H1 (cell line): ENCODE results near the gene UNC13D. TPM values are rescaled to one million over a fixed set of nuclear protein-coding genes. Genes with fewer than 3 reads are reported as not detected.

ENCODE experiments used
- CTCF ChIA-PET: fragments of 300-600 bp; sonication (Branson Sonifier 250); formaldehyde crosslinking; loops from one replicate; lab custom pipeline; 2021; ENCODE audit not compliant: partially characterized antibody; lab: Charles Lee
- POLR2A ChIA-PET: fragments of 300-600 bp; sonication (Branson Sonifier 250); formaldehyde crosslinking; loops from one replicate; lab custom pipeline; 2021; ENCODE audit warnings: inconsistent platforms; ENCODE audit not compliant: partially characterized antibody; lab: Charles Lee
- DNase-seq, 2 experiments: peaks; one replicate each; pipeline versions ENCODE4 v3.0.0 to v3.0.0-alpha.2; 2010 to 2022; ENCODE audit warnings: low spot score in 2 of 2, low read depth in 1 of 2, mixed read lengths in 1 of 2
- FAIRE-seq: peaks from 2 replicates; lab custom pipeline; 2011; peaks lifted over from hg19 to GRCh38; lab: Jason Lieb, UNC
- H2AFZ ChIP-seq: 2 replicates; pipeline ENCODE4 v1.8.1; 2012; ENCODE audit warnings: low read length, inconsistent platforms
- H2AK5ac ChIP-seq: 2 replicates; pipeline ENCODE4 v1.6.1; 2013; ENCODE audit warnings: low read depth, low read length
- H2BK120ac ChIP-seq: replicated peaks from 2 replicates; pipeline ENCODE3; 2013; ENCODE audit warnings: low read depth, low read length, inconsistent platforms
- H2BK12ac ChIP-seq: 2 replicates; pipeline ENCODE4 v1.6.1; 2013; ENCODE audit warnings: low read depth, low read length
- H2BK15ac ChIP-seq: 2 replicates; pipeline ENCODE4 v1.6.1; 2013; ENCODE audit warnings: low read length
- H2BK20ac ChIP-seq: 2 replicates; pipeline ENCODE4 v1.6.1; 2013; ENCODE audit warnings: low read length
- H2BK5ac ChIP-seq: 2 replicates; pipeline ENCODE4 v1.6.1; 2013; ENCODE audit warnings: low read depth, low read length
- H3K14ac ChIP-seq: 2 replicates; pipeline ENCODE4 v1.6.1; 2013; ENCODE audit warnings: inconsistent platforms; ENCODE audit not compliant: insufficient read length
- H3K18ac ChIP-seq: 2 replicates; pipeline ENCODE4 v1.6.1; 2013; ENCODE audit warnings: low read length; ENCODE audit errors: extremely low read depth
- H3K23ac ChIP-seq: 2 replicates; pipeline ENCODE4 v1.6.1; 2013; ENCODE audit warnings: inconsistent platforms; ENCODE audit not compliant: insufficient read length
- H3K23me2 ChIP-seq: 2 replicates; pipeline ENCODE4 v1.6.1; 2013; ENCODE audit warnings: low read depth, low read length
- H3K27ac ChIP-seq: 2 replicates; pipeline ENCODE4 v1.6.1; 2011; ENCODE audit warnings: low read depth, low read length, inconsistent platforms
- H3K27me3 ChIP-seq, 4 experiments: replicated peaks in 1 of 4; 1 replicate in 1 of 4; 2 replicates in 3 of 4; pipeline versions ENCODE4 v1.6.1 to v1.8.1; 2011 to 2013; ENCODE audit warnings: low read length in 3 of 4, mild to moderate bottlenecking in 3 of 4, inconsistent platforms in 2 of 4, mixed read lengths in 2 of 4, moderate library complexity in 1 of 4; ENCODE audit not compliant: control insufficient read depth in 3 of 4, insufficient read depth in 3 of 4; ENCODE audit errors: extremely low read depth in 1 of 4
- H3K36me3 ChIP-seq, 4 experiments: 2 replicates each; pipeline versions ENCODE4 v1.6.1 to v1.8.1; 2011 to 2013; ENCODE audit warnings: mild to moderate bottlenecking in 4 of 4, low read length in 3 of 4, moderate library complexity in 2 of 4, control low read depth in 1 of 4, inconsistent platforms in 1 of 4; ENCODE audit not compliant: insufficient read depth in 4 of 4, control insufficient read depth in 2 of 4
- H3K4ac ChIP-seq: replicated peaks from 2 replicates; pipeline ENCODE3; 2013; ENCODE audit warnings: low read length, low read depth, mixed read lengths, inconsistent platforms; ENCODE audit not compliant: insufficient read length
- H3K4me1 ChIP-seq, 4 experiments: replicated peaks in 1 of 4; 1 replicate in 1 of 4; 2 replicates in 3 of 4; pipeline versions ENCODE4 v1.6.1 to v1.8.1; 2011 to 2013; ENCODE audit warnings: low read length in 3 of 4, inconsistent platforms in 2 of 4, mixed read lengths in 1 of 4; ENCODE audit not compliant: insufficient read depth in 4 of 4, control insufficient read depth in 3 of 4
- H3K4me2 ChIP-seq, 2 experiments: 2 replicates each; pipeline versions ENCODE4 v1.6.1 to v1.8.1; 2011 to 2013; ENCODE audit warnings: low read depth in 2 of 2, low read length in 2 of 2, control low read depth in 1 of 2, inconsistent platforms in 1 of 2, mild to moderate bottlenecking in 1 of 2; ENCODE audit not compliant: insufficient read depth in 1 of 2
- H3K4me3 ChIP-seq, 4 experiments: fragments of 200-600, 300-600 bp in 1 of 4; sonication (generic), shearing (Covaris generic), sonication (Bioruptor Twin) in 1 of 4; 2 replicates each; pipeline versions ENCODE4 v1.5.1 to v1.8.1; 2011 to 2016; ENCODE audit warnings: low read length in 4 of 4, low read depth in 3 of 4, control low read depth in 2 of 4, inconsistent platforms in 2 of 4, mild to moderate bottlenecking in 2 of 4, mixed read lengths in 1 of 4, moderate library complexity in 1 of 4; ENCODE audit not compliant: insufficient read depth in 2 of 4; ENCODE audit errors: extremely low read depth in 1 of 4
- H3K56ac ChIP-seq: replicated peaks from 2 replicates; pipeline ENCODE3; 2013; ENCODE audit warnings: low read depth, mild to moderate bottlenecking, mixed read lengths, low read length, inconsistent platforms; ENCODE audit not compliant: insufficient read length
- H3K79me1 ChIP-seq: 2 replicates; pipeline ENCODE4 v1.6.1; 2013; ENCODE audit warnings: low read depth, low read length, control low read depth
- H3K79me2 ChIP-seq, 2 experiments: 2 replicates each; pipeline versions ENCODE4 v1.6.1 to v1.8.1; 2012 to 2013; ENCODE audit warnings: low read length in 2 of 2, mild to moderate bottlenecking in 2 of 2, inconsistent platforms in 1 of 2; ENCODE audit not compliant: insufficient read depth in 2 of 2, control insufficient read depth in 1 of 2
- H3K9ac ChIP-seq, 4 experiments: replicated peaks in 1 of 4; 1 replicate in 1 of 4; 2 replicates in 3 of 4; pipeline versions ENCODE4 v1.6.1 to v1.8.1; 2011 to 2013; ENCODE audit warnings: low read depth in 3 of 4, low read length in 3 of 4, control low read depth in 2 of 4, mild to moderate bottlenecking in 2 of 4, moderate library complexity in 2 of 4, inconsistent platforms in 1 of 4; ENCODE audit errors: extremely low read depth in 1 of 4
- H3K9me3 ChIP-seq, 2 experiments: 2 replicates each; pipeline versions ENCODE4 v1.6.1 to v1.8.1; 2012 to 2013; ENCODE audit warnings: mild to moderate bottlenecking in 2 of 2, moderate library complexity in 2 of 2, control low read depth in 1 of 2, inconsistent platforms in 1 of 2, low read depth in 1 of 2, low read length in 1 of 2, mixed read lengths in 1 of 2; ENCODE audit not compliant: insufficient read depth in 2 of 2
- H4K20me1 ChIP-seq, 2 experiments: replicated peaks in 1 of 2; 2 replicates each; pipeline versions ENCODE3 to v1.8.1; 2011 to 2013; ENCODE audit warnings: inconsistent platforms in 2 of 2, low read length in 2 of 2, mild to moderate bottlenecking in 1 of 2; ENCODE audit not compliant: insufficient read depth in 2 of 2, control insufficient read depth in 1 of 2
- H4K5ac ChIP-seq: 2 replicates; pipeline ENCODE4 v1.6.1; 2013; ENCODE audit warnings: low read length, low read depth, mixed read lengths, inconsistent platforms; ENCODE audit not compliant: insufficient read length
- H4K8ac ChIP-seq: 2 replicates; pipeline ENCODE4 v1.8.0; 2013; ENCODE audit warnings: mild to moderate bottlenecking, moderate library complexity, low read length, inconsistent platforms; ENCODE audit not compliant: insufficient read depth; ENCODE audit errors: extremely low read depth
- H4K91ac ChIP-seq: replicated peaks from 2 replicates; pipeline ENCODE3; 2013; ENCODE audit warnings: low read length, mixed read lengths, inconsistent platforms; ENCODE audit not compliant: insufficient read length
- ASH2L ChIP-seq: fragments of 200-600, 300-600 bp; sonication (generic); IDR thresholded peaks from one replicate; pipeline ENCODE4 v1.7.1; 2017; ENCODE audit warnings: low read length
- BCL11A ChIP-seq, 2 experiments: IDR thresholded peaks; one replicate each; pipeline ENCODE4 v1.6.1; 2011; ENCODE audit warnings: low read depth in 2 of 2, low read length in 2 of 2, mild to moderate bottlenecking in 2 of 2
- EZH2 ChIP-seq: fragments of 200-600 bp; sonication (generic); IDR thresholded peaks from 2 replicates; pipeline ENCODE4 v1.7.1; 2012; ENCODE audit warnings: low read depth, mild to moderate bottlenecking, moderate library complexity, low read length, inconsistent platforms; ENCODE audit not compliant: severe bottlenecking
- SUZ12 ChIP-seq: fragments of 200-600 bp; sonication (generic); IDR thresholded peaks from 2 replicates; pipeline ENCODE4 v1.6.1; 2012; ENCODE audit warnings: mild to moderate bottlenecking, inconsistent platforms, low read length, moderate library complexity, mixed read lengths
- TAF1 ChIP-seq: IDR thresholded peaks from 2 replicates; pipeline ENCODE4 v1.6.1; 2011; ENCODE audit warnings: mild to moderate bottlenecking, low read depth, low read length
- TAF7 ChIP-seq: optimal IDR thresholded peaks from 2 replicates; pipeline ENCODE3; 2011; ENCODE audit warnings: low read depth, mild to moderate bottlenecking, inconsistent platforms, low read length, moderate library complexity, borderline replicate concordance
- TCF12 ChIP-seq: IDR thresholded peaks from 2 replicates; pipeline ENCODE4 v1.6.1; 2011; ENCODE audit warnings: low read depth, mild to moderate bottlenecking, low read length
- WGBS, 2 experiments: shearing (Covaris generic) in 1 of 2; methylation state at CpG; one replicate each; pipeline versions ENCODE4 v1.1.6 to v1.1.7; 2013 to 2015; ENCODE audit warnings: low lambda C conversion rate in 2 of 2, mixed read lengths in 2 of 2, inconsistent platforms in 1 of 2, low coverage in 1 of 2, missing lambda C conversion rate in 1 of 2; ENCODE audit not compliant: insufficient replicate concordance in 2 of 2, insufficient coverage in 1 of 2, insufficient read length in 1 of 2; ENCODE audit errors: extremely low coverage in 1 of 2, missing lambda C conversion rate in 1 of 2; 5-methylcytosine and 5-hydroxymethylcytosine counted together
- polyA plus RNA-seq, 7 experiments: library from polyadenylated mRNA; depleted of rRNA in 3 of 7; stranded (reverse) in 5 of 7; unstranded in 2 of 7; fragments of >200 nt in 5 of 7; fragments of 200-250 nt in 2 of 7; gene quantifications; 1 replicate in 5 of 7; 2 replicates in 1 of 7; 4 replicates in 1 of 7; pipeline versions ENCODE4 v1.2.1 to v1.2.3, GENCODE V29; 2011 to 2013; ENCODE audit warnings: missing spikeins in 2 of 7, mixed read lengths in 2 of 7
- total RNA-seq: library from RNA; stranded (reverse); fragmentation: NEBNext Ultra II Directional; extraction: Animal tissue kit (Norgen Biotek cat#: 25700); gene quantifications from 2 replicates; pipeline ENCODE4 v1.2.1, GENCODE V29; 2021
- TF ChIP-seq, protein P1 (sequence below), 3 experiments: IDR thresholded peaks; 1 replicate in 2 of 3; 2 replicates in 1 of 3; pipeline versions ENCODE4 v1.5.1 to v1.6.1; 2011; ENCODE audit warnings: low read length in 3 of 3, mild to moderate bottlenecking in 3 of 3, inconsistent platforms in 2 of 3, low read depth in 1 of 3, moderate library complexity in 1 of 3; ENCODE audit not compliant: insufficient read depth in 1 of 3; ENCODE audit errors: control extremely low read depth in 1 of 3

UNC13D gene
- total and polyA plus RNA-seq, 2 of the 8 experiments (the other 6 are each of a cell fraction or from before 2014, with no cell fraction given) = 3.6 to 8.4 TPM

DNA sequence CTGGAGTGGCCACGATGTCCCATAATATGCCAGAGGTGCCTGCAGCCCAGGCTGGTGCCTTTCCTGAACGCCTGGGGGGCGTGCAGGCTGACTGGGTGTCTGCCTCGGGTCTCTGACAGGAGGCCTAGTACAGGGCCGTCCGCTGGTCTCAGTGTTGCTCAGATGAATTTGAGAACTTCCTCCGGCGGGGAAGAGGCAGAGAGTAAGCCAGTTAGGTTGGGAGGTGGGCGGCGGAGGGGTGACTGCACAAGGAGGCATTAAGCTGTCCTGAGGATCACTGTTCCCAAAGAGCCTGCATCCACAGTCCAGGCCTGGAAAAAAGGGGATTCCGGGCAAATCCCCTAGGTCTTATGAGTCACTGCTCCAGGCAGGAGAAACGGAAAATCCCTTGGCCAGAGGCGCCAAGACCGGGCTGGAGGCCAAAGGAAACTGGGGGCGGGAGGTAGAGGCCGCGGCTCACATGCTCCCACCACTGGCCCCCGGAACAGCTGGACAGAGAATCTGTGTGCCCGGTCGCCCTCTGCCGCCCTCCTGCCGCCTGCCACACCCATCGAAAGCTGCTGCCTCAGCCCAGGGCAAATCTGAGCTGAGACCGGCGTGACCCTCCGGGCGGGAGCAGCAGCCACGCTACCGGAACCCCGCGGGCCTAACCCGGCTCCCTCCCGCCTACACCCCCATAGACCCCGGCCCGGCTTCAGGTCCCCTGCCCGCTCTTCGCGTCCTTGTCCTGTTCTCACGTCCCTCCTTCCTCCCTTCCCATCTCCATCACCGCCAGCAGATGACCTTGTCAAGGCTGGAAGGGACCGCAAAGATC lies 32.9 kb upstream of the UNC13D start:
- Histone ChIP-seq H3K23ac (no peak overlapping the region), H3K9me3 (no peaks in the 10 kb centered on the region), H3K23me2 (peaks cover 15% of the 10 kb centered on the region; the same call in 1 of the 2 replicates), H3K79me2 (no peaks in the 10 kb centered on the region), H3K18ac (peak overlapping the region; percentile 1), H2AFZ (peak overlapping the region; percentile 54), H2AK5ac (peak overlapping the region; percentile 5; the same call in 1 of the 2 replicates), H2BK12ac (peak overlapping the region; percentile 71; the same call in 1 of the 2 replicates), H4K91ac (peak overlapping the region; percentile 26), H2BK15ac (peak overlapping the region; percentile 1; the same call in 1 of the 2 replicates), H3K4me1 (peaks cover 0 to 25% (median 13%) of the 10 kb centered on the region in 4 experiments; a peak in 6 of 7 replicates), H2BK20ac (0 out of 2 replicates have a peak overlapping the region, but pooled peaks have one; percentile 32), H3K4ac (peak overlapping the region; percentile 34), H2BK5ac (no peak overlapping the region), H4K8ac (peak overlapping the region; percentile 88; the same call in 1 of the 2 replicates), H3K4me3 (peak overlapping the region; percentile 40 to 72 (median 66)), H2BK120ac (peak overlapping the region; percentile 18), H4K20me1 (peaks cover 0 to 3% of the 10 kb centered on the region in 2 experiments), H3K14ac (no peak overlapping the region), H3K4me2 (peak overlapping the region; percentile 73 to 94), H4K5ac (no peak overlapping the region), H3K79me1 (no peaks in the 10 kb centered on the region), H3K36me3 (no peaks in the 10 kb centered on the region), H3K56ac (no peak overlapping the region), H3K27me3 (peaks cover 10 to 31% (median 24%) of the 10 kb centered on the region in 4 experiments), H3K27ac (no peak overlapping the region), H3K9ac (peak overlapping the region in 2 of 4 experiments; percentile 6 to 53; a peak in 4 of 7 replicates)
- 25% methylated on average over 41 of the region's 41 CpGs; no CpG with 5 or more reads in 1 of the 2 experiments for WGBS, 2 experiments
- FAIRE-seq = no peak
- DNase-seq = peak in 1 of 2 experiments; percentile 70
- ChIA-PET POLR2A (interaction anchor here (1.0 to 12.1 kb wide), 11 partner anchors 10 to 113 kb away, joined by 3 to 143 read pairs (median 5); partner anchors contain the start of genes TRIM65, UNC13D and WBP2), CTCF (interaction anchor here (0.6 to 11.3 kb wide), 14 partner anchors 10 to 614 kb away, joined by 3 to 157 read pairs (median 4); partner anchors contain the start of gene TRIM65)
- TF ChIP-seq SUZ12 = peak; percentile 69
- TF ChIP-seq BCL11A (IDR thresholded peaks at IDR 0.05; ENCODE audit: low read depth in 2 of 2, low read length in 2 of 2) = no peak
- TF ChIP-seq TCF12 = no peak
- peak; percentile 23 for TF ChIP-seq EZH2
- no peak for TF ChIP-seq TAF7
- TF ChIP-seq, protein P1, sequence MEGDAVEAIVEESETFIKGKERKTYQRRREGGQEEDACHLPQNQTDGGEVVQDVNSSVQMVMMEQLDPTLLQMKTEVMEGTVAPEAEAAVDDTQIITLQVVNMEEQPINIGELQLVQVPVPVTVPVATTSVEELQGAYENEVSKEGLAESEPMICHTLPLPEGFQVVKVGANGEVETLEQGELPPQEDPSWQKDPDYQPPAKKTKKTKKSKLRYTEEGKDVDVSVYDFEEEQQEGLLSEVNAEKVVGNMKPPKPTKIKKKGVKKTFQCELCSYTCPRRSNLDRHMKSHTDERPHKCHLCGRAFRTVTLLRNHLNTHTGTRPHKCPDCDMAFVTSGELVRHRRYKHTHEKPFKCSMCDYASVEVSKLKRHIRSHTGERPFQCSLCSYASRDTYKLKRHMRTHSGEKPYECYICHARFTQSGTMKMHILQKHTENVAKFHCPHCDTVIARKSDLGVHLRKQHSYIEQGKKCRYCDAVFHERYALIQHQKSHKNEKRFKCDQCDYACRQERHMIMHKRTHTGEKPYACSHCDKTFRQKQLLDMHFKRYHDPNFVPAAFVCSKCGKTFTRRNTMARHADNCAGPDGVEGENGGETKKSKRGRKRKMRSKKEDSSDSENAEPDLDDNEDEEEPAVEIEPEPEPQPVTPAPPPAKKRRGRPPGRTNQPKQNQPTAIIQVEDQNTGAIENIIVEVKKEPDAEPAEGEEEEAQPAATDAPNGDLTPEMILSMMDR (IDR thresholded peaks at IDR 0.05; ENCODE audit: control extremely low read depth in 1 of 3, insufficient read depth in 1 of 3, low read depth in 1 of 3, low read length in 3 of 3) = peak in 1 of 3 experiments; percentile 8; a peak in 1 of 4 replicates
- TF ChIP-seq TAF1 = no peak
- TF ChIP-seq ASH2L = no peak
